ENCODE measurements around the gene PC. TPM values are rescaled to one million over a fixed set of nuclear protein-coding genes. Genes with fewer than 3 reads are reported as not detected.

The PC gene
- total RNA-seq, 2 experiments from 2014 or later = 5.6 to 6.5 TPM

DNA sequence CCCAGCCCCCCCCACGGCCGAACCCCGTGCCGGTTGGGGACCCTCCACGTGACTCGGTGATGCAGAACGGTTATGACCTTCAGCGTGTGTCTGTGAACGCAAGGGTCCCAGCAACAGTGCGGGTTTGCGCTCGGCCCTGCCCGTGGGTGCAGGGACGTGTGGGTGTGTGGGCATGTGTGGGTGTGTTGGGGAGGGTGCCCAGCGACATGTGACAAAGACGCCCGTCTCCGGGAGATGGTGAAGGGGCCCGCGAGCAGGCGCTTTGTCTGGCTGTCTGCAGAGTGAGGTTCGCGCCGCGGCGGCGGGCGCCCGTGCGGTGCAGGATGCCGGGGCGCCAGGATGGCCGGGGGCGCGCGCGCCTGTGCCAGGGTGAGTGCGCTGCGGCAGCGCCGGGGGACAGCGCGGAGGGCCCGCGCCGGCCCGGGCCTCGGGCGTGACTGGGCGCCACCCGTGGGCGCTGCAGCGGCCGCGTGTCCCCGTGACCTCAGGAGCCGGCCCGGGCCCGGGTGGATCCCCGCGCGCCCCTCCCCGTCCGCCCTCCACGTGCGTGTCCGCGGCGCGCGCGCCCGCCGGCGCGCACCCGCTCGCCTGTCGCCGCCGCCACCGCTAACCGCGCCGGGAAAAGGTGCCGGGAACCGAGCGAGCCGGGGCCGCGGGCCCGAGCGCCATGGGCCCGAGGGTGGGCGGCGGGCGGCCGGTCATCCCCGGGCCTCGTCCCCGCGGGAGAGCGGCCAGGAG, 101.5 kb downstream of the PC start, which contains the start of gene LRFN4:
TSS of gene LRFN4 (plus strand) at position 569 of the 738 bp plus-strand sequence. CDS start 681 bp downstream, outside the sequence.
- peak within 1 kb of the TSS; percentile 89 for H3K4me3 Mint-ChIP-seq

DNA sequence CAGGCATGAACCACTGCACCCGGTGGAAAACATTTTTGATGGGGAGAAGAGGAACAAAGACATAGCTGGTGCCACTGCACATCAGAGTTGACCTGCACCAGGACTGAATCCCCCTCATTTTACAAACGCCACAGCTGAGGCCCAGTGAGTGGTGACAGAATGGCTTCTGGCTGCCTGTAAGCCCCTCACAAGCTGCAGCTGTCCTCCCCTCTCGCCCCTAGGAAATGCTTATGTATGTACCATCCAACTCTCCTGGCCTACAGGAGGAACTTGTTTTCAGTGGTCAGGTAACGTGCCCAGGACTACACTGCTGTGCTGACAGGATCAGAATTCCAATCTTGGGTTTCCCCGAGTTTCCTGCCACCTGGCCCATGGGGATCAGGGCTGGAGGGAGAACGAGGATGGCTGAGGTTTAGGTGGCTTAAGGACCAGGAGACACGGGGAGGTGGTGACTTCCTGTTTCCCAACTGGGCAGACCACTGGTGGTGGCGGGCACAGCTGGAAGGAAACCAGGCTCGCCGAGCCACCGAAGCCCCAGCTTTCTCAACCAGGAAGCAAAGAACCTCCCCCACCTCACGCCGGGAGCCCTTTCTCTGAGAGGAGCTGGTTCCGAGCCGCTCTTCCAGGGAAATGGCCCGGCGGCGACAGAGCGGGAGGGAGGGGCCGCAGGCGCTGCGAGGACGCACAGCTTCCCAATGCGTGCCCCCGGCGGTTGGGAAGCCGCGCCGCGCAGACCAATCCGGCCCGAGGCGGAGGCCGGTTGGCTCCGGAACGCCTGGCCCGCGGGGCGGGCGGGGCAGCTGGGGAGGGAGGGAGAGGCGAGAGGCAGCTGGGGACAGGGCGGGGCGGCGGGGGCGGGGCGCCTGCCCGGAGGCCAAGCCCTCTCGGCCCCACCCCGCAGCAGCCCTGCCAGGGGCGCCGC, 102.3 kb downstream of the PC start:
- Mint-ChIP-seq H3K27ac (peak overlapping the region; percentile 77), H3K4me1 (ENCODE audit: low read depth) (peaks cover 14% of the 10 kb centered on the region), H3K9me3 (no peaks in the 10 kb centered on the region), H3K27me3 (no peaks in the 10 kb centered on the region), H3K36me3 (ENCODE audit: low read depth) (peaks cover 4% of the 10 kb centered on the region), H3K4me3 (peak overlapping the region; percentile 89)
- CTCF ChIA-PET = interaction anchor here (0.8 to 1.7 kb wide), 5 partner anchors 10 to 276 kb away, joined by 3 to 5 read pairs (median 4); no protein-coding TSS in a partner anchor
- TF ChIP-seq, protein P1, sequence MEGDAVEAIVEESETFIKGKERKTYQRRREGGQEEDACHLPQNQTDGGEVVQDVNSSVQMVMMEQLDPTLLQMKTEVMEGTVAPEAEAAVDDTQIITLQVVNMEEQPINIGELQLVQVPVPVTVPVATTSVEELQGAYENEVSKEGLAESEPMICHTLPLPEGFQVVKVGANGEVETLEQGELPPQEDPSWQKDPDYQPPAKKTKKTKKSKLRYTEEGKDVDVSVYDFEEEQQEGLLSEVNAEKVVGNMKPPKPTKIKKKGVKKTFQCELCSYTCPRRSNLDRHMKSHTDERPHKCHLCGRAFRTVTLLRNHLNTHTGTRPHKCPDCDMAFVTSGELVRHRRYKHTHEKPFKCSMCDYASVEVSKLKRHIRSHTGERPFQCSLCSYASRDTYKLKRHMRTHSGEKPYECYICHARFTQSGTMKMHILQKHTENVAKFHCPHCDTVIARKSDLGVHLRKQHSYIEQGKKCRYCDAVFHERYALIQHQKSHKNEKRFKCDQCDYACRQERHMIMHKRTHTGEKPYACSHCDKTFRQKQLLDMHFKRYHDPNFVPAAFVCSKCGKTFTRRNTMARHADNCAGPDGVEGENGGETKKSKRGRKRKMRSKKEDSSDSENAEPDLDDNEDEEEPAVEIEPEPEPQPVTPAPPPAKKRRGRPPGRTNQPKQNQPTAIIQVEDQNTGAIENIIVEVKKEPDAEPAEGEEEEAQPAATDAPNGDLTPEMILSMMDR (IDR thresholded peaks at IDR 0.05) = no peak
- DNase-seq (peak; percentile 90), ATAC-seq (peak; percentile 89)
- POLR2A ChIA-PET = interaction anchor here (3.9 kb wide), 1 partner anchor 12 kb away, joined by 66 read pairs; the partner anchor contains the start of gene RCE1
- intact Hi-C loops (cut with micrococcal nuclease) = no loop called here

More for the DNA sequence above, 101.5 kb downstream of the PC start, which contains the start of gene LRFN4:
- Mint-ChIP-seq H3K27me3 (no peaks in the 10 kb centered on the region), H3K9me3 (no peaks in the 10 kb centered on the region), H3K36me3 (ENCODE audit: low read depth) (peaks cover 4% of the 10 kb centered on the region), H3K27ac (peak within 1 kb of the TSS; percentile 93), H3K4me1 (ENCODE audit: low read depth) (peaks cover 10% of the 10 kb centered on the region)
- peak; percentile 56 for ATAC-seq
- POLR2A ChIA-PET = interaction anchor here (3.9 kb wide), 1 partner anchor 12 kb away, joined by 66 read pairs; the partner anchor contains the start of gene RCE1
- DNase-seq = no peak
- intact Hi-C loops (cut with micrococcal nuclease) = no loop called here
- TF ChIP-seq, protein P1 (IDR thresholded peaks at IDR 0.05) = no peak
- CTCF ChIA-PET = interaction anchor here (0.8 to 1.7 kb wide), 3 partner anchors 10 to 161 kb away, joined by 3 to 5 read pairs (median 4); no protein-coding TSS in a partner anchor

DNA sequence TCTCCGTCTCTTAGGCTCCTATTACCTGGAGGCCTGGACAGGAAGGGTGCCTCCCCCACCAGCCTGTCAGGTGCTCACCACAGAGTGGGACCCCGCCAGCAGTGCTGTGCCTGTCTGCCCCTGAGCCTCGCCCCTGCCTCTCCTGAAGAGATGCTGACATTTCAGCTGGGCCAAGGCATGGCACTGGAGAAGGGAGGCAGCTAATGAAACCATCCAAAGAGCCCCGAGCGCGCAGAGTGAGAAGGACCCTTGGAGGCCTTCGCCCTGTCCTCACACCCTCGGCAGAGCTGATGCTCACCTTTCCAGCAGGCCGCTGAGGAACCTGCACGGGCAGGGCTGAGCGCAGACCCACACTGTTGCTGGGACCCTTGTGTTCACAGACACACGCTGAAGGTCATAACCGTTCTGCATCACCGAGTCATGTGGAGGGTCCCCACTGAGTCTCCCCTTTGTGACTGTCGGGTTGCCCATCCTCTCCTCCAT, 103.4 kb downstream of the PC start:
- ChIA-PET CTCF (interaction anchor here (1.0 to 1.7 kb wide), 2 partner anchors 21 to 159 kb away, joined by 4 read pairs; no protein-coding TSS in a partner anchor), POLR2A (interaction anchor here (3.9 kb wide), 1 partner anchor 10 kb away, joined by 66 read pairs; the partner anchor contains the start of gene RCE1)
- Mint-ChIP-seq H3K9me3 (no peaks in the 10 kb centered on the region), H3K36me3 (ENCODE audit: low read depth) (peaks cover 4% of the 10 kb centered on the region), H3K4me3 (no peak overlapping the region), H3K27me3 (no peaks in the 10 kb centered on the region), H3K27ac (no peak overlapping the region), H3K4me1 (ENCODE audit: low read depth) (peaks cover 14% of the 10 kb centered on the region)
- intact Hi-C loops (cut with micrococcal nuclease) = no loop called here
- ATAC-seq (no peak), DNase-seq (no peak)
- TF ChIP-seq, protein P1 (IDR thresholded peaks at IDR 0.05) = no peak

DNA sequence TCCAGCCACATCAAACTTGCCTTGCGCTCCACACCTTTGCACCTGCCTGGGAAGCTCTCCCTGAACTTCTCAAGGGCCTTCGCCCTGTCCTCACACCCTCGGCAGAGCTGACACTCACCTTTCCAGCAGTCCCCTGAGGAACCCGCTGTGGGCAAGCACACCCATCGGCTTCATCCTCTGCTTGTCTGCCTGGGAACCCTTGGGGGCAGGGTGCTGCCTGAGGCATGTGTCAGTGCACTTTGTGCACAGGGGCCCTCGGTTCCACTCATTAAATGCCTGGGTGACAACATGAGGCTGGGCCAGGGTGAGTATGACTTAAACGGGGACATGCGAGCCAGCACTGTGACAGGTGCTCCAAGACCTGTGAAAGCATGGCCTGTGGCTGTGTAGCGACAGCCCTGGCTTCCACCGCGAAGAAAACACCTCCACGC, 103.9 kb downstream of the PC start:
- H3K9me3 Mint-ChIP-seq = no peaks in the 10 kb centered on the region
- H3K4me3 Mint-ChIP-seq = no peak overlapping the region
- POLR2A ChIA-PET = interaction anchor here (3.9 kb wide), 1 partner anchor 10 kb away, joined by 66 read pairs; the partner anchor contains the start of gene RCE1
- H3K27me3 Mint-ChIP-seq = no peaks in the 10 kb centered on the region
- no peak for DNase-seq
- TF ChIP-seq, protein P1 (IDR thresholded peaks at IDR 0.05) = no peak
- peaks cover 14% of the 10 kb centered on the region for H3K4me1 Mint-ChIP-seq (ENCODE audit: low read depth)
- no peak for ATAC-seq
- H3K27ac Mint-ChIP-seq = no peak overlapping the region
- intact Hi-C loops (cut with micrococcal nuclease) = no loop called here
- H3K36me3 Mint-ChIP-seq (ENCODE audit: low read depth) = peaks cover 4% of the 10 kb centered on the region
- CTCF ChIA-PET = no interaction called here
